Natural killer cell (primary cell): ENCODE data around the gene NPM1. TPM values are rescaled to one million over a fixed set of nuclear protein-coding genes. Genes with fewer than 3 reads are reported as not detected.
A peak's percentile ranks its signal among the peaks of the same experiment; 100 is the strongest.

Experiments used
- ATAC-seq, 3 donors: fragments of 150-1000 bp in 2 of 3; fragments of 200-7000 bp in 1 of 3; cut with Tn5 transposase; 1 replicate in 1 of 3; 2 replicates in 2 of 3; pipeline ENCODE4 v1.10.0; 2021; ENCODE audit warnings: mild to moderate bottlenecking in 2 of 3, moderate library complexity in 2 of 3
- DNase-seq, 2 donors: peaks; one replicate each; pipeline versions ENCODE4 v3.0.0 to v3.0.0-alpha.2; 2013 to 2021; ENCODE audit warnings: mixed read lengths in 1 of 2
- H3K27ac ChIP-seq: one replicate; pipeline ENCODE4 v1.5.1; 2013; ENCODE audit warnings: mild to moderate bottlenecking, low read length
- H3K27me3 ChIP-seq: one replicate; pipeline ENCODE4 v1.6.1; 2013; ENCODE audit warnings: low read length; ENCODE audit not compliant: control insufficient read depth, insufficient read depth
- H3K36me3 ChIP-seq: one replicate; pipeline ENCODE4 v1.6.1; 2013; ENCODE audit warnings: low read length; ENCODE audit not compliant: control insufficient read depth, insufficient read depth
- H3K4me1 ChIP-seq: one replicate; pipeline ENCODE4 v1.6.1; 2013; ENCODE audit warnings: low read length; ENCODE audit not compliant: control insufficient read depth, insufficient read depth
- H3K4me3 ChIP-seq: one replicate; pipeline ENCODE4 v1.5.1; 2013; ENCODE audit warnings: low read length
- H3K9me3 ChIP-seq: one replicate; pipeline ENCODE4 v1.6.1; 2013; ENCODE audit warnings: low read length; ENCODE audit not compliant: control insufficient read depth, insufficient read depth
- H3K27ac Mint-ChIP-seq, 2 donors: one replicate each; pipeline ENCODE4 v1.8.0; 2022; ENCODE audit warnings: mild to moderate bottlenecking in 2 of 2, mixed read lengths in 2 of 2, moderate library complexity in 1 of 2
- H3K27me3 Mint-ChIP-seq, 2 donors: one replicate each; pipeline ENCODE4 v1.8.0; 2022; ENCODE audit warnings: low read depth in 2 of 2, mixed read lengths in 2 of 2
- H3K36me3 Mint-ChIP-seq: one replicate; pipeline ENCODE4 v1.8.0; 2022; ENCODE audit warnings: mixed read lengths
- H3K4me1 Mint-ChIP-seq, 2 donors: one replicate each; pipeline ENCODE4 v1.8.0; 2022; ENCODE audit warnings: mixed read lengths in 2 of 2
- H3K4me3 Mint-ChIP-seq: one replicate; pipeline ENCODE4 v1.8.0; 2022; ENCODE audit warnings: mild to moderate bottlenecking, moderate library complexity, mixed read lengths
- H3K9me3 Mint-ChIP-seq, 2 donors: one replicate each; pipeline ENCODE4 v1.8.0; 2022; ENCODE audit warnings: mixed read lengths in 2 of 2
- CTCF ChIP-seq: fragments of 200-600 bp; IDR thresholded peaks from one replicate; pipeline ENCODE4 v1.8.0; 2022; ENCODE audit warnings: antibody characterized with exemption
- WGBS: methylation state at CpG from one replicate; pipeline ENCODE4 v1.1.7; 2013; ENCODE audit warnings: missing lambda C conversion rate; ENCODE audit not compliant: insufficient coverage; 5-methylcytosine and 5-hydroxymethylcytosine counted together
- intact Hi-C: fragments of 100-400 bp; cut with micrococcal nuclease; formaldehyde crosslinking; loops from one replicate; pipeline ENCODE4 v1.14.2; 2022
- total RNA-seq, 4 donors: library from RNA; stranded (reverse); fragments of 120-200 nt in 1 of 4; gene quantifications; one replicate each; pipeline versions ENCODE4 v1.2.3 to v1.2.4, GENCODE V29; 2013 to 2022

NPM1 gene
- total RNA-seq, 3 donors from 2014 or later (not counting 1 experiment from before 2014, with no cell fraction given), result 440 to 554 (median 454) TPM

GRCh38 chr5:171342362-171343111 is 45.1 kb upstream of the NPM1 start:
- H3K27me3 ChIP-seq, result peaks cover 1% of the 10 kb centered on the region
- Mint-ChIP-seq H3K9me3 (no peaks in the 10 kb centered on the region), H3K4me1 (no peaks in the 10 kb centered on the region), H3K36me3 (no peaks in the 10 kb centered on the region), H3K4me3 (no peak overlapping the region), H3K27me3 (peaks cover 11 to 12% of the 10 kb centered on the region in 2 donors), H3K27ac (no peak overlapping the region)
- 62% methylated on average over 17 of the region's 17 CpGs for WGBS
- peak in 1 of 2 donors; percentile 64 for DNase-seq
- H3K4me3 ChIP-seq, result no peak overlapping the region
- peak; percentile 64 to 78 (median 71) for ATAC-seq
- no peak overlapping the region for H3K27ac ChIP-seq
- no peaks in the 10 kb centered on the region for H3K36me3 ChIP-seq
- TF ChIP-seq CTCF, result peak; percentile 67
- no peaks in the 10 kb centered on the region for H3K4me1 ChIP-seq
- intact Hi-C loops, result loop anchor here (1.0 to 10.0 kb wide), 2 partner anchors 135 to 538 kb away; no protein-coding TSS in a partner anchor
- no peaks in the 10 kb centered on the region for H3K9me3 ChIP-seq

DNA sequence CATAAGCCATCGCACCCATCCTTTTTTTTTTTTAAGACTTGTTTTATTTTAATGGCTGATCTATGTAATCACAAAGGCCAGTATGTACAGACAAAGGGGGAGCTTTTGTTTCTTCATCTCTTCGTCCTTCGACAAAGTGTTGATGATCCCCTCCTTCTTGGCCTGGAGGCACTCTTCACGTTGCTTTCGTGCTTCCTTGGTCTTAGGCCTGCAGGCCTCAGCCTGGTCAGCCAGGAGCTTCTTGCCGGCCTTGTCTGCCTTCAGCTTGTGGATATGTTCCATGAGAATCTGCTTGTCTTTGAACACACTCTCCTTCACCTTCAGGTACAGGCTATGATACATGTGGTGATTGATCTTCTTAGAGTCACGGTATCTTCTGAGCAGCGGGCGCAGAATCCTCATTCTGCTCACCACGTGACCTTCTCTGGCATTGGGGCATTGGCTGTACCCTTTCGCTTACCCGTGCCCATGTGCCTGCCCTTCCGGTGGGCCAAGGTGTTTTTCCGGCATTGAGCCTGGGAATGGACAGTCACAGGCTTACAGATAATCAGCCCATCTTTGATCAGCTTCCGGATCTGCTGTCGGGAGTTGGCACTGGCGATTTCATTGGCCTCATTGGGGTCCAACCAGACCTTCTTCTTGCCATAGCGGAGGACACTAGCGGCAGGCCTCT is 42.6 kb upstream of the NPM1 start:
- intact Hi-C loops, result loop anchor here (10.0 kb wide), 1 partner anchor 540 kb away; no protein-coding TSS in a partner anchor
- no peaks in the 10 kb centered on the region for H3K4me1 ChIP-seq
- TF ChIP-seq CTCF, result no peak
- Mint-ChIP-seq H3K4me1 (no peaks in the 10 kb centered on the region), H3K27me3 (peaks cover 0 to 8% of the 10 kb centered on the region in 2 donors), H3K9me3 (no peaks in the 10 kb centered on the region), H3K27ac (no peak overlapping the region), H3K4me3 (no peak overlapping the region), H3K36me3 (no peaks in the 10 kb centered on the region)
- no peaks in the 10 kb centered on the region for H3K9me3 ChIP-seq
- H3K36me3 ChIP-seq, result no peaks in the 10 kb centered on the region
- no peak overlapping the region for H3K4me3 ChIP-seq
- no peak overlapping the region for H3K27ac ChIP-seq
- no peak for DNase-seq
- no peaks in the 10 kb centered on the region for H3K27me3 ChIP-seq
- ATAC-seq, result no peak
- WGBS, result 93% methylated on average over 18 of the region's 19 CpGs

DNA sequence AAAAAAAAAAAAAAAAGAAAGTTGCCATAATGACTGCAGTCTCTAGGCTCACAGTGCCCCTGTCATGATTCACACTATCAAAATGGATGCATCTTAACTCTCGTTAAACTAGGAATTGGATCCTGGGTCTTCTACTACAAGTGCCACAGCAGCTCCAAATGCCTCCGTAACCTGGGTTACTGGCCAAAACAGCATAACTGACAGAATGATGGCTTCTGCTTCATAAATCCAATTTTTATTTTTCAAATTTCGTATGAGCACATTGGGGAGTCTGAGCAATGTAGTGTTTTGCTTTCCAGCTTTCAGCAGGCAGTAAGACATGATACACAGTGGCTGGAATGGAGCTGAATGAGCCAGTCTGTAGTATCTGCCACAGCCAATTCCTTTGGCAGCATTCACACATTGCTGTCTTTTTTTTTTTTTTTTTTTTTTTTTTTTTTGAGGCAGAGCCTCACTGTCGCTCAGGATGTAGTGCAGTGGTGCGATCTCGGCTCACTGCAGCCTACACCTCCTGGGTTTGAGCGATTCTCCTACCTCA is 36.0 kb upstream of the NPM1 start:
- Histone ChIP-seq H3K4me1 (no peaks in the 10 kb centered on the region), H3K27ac (no peak overlapping the region), H3K9me3 (no peaks in the 10 kb centered on the region), H3K4me3 (no peak overlapping the region), H3K36me3 (no peaks in the 10 kb centered on the region), H3K27me3 (no peaks in the 10 kb centered on the region)
- intact Hi-C loops, result no loop called here
- Mint-ChIP-seq H3K9me3 (no peaks in the 10 kb centered on the region), H3K4me3 (no peak overlapping the region), H3K4me1 (no peaks in the 10 kb centered on the region), H3K36me3 (no peaks in the 10 kb centered on the region), H3K27me3 (peaks cover 0 to 8% of the 10 kb centered on the region in 2 donors), H3K27ac (no peak overlapping the region)
- DNase-seq (no peak), ATAC-seq (no peak)
- WGBS, result 84% methylated on average over 7 of the region's 7 CpGs
- TF ChIP-seq CTCF, result no peak
